Measurements from ENCODE around the gene SETBP1.

SETBP1 gene

DNA sequence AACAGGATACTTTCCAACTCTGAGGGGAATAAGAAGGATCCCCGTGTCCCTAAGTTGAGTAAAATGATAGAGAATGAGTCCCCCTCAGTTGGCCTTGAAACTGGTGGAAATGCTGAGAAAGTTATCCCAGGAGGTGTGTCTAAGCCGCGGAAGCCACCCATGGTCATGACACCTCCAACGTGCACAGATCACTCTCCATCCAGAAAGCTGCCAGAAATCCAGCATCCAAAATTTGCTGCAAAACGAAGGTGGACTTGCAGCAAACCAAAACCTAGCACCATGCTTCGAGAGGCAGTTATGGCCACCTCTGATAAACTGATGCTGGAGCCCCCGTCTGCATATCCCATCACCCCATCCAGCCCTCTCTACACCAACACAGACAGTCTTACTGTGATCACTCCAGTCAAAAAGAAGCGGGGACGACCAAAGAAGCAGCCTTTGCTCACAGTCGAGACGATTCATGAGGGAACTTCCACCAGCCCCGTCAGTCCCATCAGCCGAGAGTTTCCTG, 270.1 kb downstream of the SETBP1 start:
- no peak for DNase-seq

GRCh38 chr18:44951748-44952147, 271.1 kb downstream of the SETBP1 start:
- no peak for DNase-seq

DNA sequence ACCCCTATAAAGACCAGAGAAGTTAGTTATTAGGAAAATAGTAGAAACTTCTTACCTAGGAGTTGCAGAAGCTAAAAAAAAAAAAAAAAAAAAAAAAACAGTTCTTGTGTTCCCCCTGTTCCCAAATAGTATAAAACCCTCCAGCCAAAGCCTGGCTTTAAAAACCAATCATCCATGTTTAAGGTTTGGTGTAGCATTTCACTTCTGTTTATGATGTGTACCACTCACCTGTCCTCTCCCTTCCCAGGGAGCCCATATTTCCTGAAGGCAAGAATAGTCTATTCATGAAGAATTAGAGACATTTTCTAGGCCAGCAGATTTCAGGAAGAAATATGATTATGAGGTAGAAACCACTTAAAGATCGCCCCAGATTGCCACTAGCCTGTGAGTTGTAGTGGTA, 273.6 kb downstream of the SETBP1 start:
- DNase-seq: no peak

- no peak for DNase-seq
Measured at GRCh38 chr18:44955825-44956224, 275.1 kb downstream of the SETBP1 start.

- no peak for DNase-seq
Measured at GRCh38 chr18:44957025-44957424, 276.3 kb downstream of the SETBP1 start.

- DNase-seq: no peak
Measured at GRCh38 chr18:44957461-44957860, 276.8 kb downstream of the SETBP1 start.

DNA sequence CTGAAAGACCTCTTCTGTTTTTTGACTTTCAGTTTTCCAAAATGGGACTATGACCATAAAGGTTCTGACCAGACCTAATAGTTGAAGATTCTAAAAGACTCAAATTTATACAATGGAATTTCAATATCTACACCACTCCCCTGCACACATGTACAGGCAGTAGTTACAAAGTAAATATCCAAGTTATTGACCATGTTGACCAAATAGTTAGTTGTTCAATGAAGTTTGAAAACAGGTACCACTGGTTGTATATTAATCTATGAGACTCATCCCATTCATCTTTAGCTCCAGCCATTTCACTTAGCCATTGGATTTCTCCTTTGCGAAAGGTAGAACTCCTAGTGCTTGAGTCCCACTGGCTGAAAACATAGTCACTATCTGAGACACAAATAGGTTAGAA, 277.4 kb downstream of the SETBP1 start:
- DNase-seq: no peak

DNA sequence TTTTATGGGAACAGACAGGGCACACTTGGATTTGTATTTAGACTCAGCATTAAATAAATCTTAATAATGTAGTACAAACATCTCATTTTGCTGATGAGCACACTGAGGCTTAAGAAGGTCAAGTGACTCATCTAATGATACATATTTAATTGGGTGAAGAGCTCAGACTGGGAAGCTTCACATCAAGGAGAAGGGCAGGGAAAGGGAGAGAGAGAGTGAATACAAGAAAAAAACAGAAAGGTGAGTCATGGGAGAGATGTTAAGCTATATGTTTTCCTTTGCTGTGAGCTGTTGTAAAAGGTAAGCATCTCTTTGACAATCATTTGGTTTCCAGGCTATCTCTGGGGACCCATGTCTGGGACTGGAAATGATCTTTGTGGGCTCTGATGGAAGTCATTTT, 277.8 kb downstream of the SETBP1 start:
- no peak for DNase-seq

DNA sequence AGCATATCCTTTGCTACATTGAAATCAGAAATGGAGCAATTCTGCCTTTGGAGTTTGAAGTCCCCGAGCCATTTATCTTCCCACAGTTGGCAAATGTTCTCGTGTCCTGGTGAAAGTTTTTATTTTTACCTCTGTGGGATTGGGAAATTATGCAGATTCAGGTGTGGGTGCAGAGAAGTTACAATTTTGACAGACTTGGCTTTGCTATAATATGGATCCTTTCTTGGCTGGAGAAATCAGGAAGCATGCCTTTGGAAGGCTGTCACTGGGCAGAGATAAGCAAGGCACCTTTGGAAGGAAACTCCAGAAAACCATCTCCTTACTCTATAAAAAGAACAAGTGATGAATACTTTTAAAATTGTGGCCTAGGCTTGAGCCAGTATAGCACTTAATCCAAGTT, 278.3 kb downstream of the SETBP1 start:
- DNase-seq: no peak

DNA sequence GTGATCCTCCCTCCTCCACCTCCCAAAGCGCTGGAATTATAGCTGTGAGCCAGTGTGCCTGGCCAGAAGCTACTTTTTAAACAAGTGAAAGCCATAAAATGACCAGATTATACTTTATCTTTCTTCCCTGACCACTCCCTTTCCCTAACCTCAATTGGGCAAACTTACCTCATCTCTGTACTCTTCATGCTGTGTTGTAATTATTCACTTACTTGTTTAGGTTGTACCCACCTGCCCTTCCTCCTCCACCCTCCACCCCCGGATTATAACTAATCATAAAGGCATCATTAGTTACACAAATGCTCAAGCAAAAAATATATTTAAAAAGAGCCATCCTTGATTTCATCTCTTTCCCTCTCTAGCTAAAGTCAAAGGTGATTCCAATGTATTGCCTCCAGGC, 279.9 kb downstream of the SETBP1 start:
- DNase-seq: no peak

DNA sequence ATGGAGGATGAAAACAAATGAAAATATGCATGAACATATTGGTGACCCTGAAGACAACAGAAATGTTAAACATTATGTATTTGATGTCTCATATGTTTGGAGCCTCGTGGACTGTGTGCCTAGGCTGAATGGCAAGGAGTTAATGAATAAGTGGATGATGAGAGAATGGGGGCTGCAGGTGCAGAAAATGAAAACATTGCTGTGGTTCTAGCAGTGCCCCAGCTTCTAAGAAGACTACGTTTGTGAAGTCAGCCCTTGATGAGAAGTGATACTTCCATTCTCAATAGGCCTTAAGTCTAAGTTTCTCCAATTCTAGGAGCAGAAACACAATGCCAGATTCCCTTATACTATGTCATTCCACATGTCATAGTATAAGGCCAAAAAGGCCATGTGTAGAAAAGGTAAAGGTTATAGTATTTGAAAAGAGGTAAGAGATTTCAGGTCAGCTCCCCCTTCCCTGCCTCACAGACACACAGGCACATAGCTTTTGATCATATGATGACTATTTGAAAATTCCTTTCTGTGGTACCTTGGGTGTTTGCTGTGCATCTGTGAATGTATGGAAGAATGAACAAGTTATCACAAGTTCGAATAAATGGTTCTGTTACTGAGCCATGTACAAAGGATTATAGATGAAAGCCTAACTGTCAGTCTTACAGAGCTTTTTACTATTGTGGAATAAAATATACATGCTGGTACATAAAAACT, 280.8 kb downstream of the SETBP1 start:
- DNase-seq: no peak

GRCh38 chr18:44967599-44967998, 286.9 kb downstream of the SETBP1 start:
- no peak for DNase-seq

GRCh38 chr18:44968336-44968735, 287.6 kb downstream of the SETBP1 start:
- DNase-seq: no peak

GRCh38 chr18:44969214-44969795, 288.6 kb downstream of the SETBP1 start:
- no peak for DNase-seq

- no peak for DNase-seq
Measured at GRCh38 chr18:44973282-44973681, 292.6 kb downstream of the SETBP1 start.

DNA sequence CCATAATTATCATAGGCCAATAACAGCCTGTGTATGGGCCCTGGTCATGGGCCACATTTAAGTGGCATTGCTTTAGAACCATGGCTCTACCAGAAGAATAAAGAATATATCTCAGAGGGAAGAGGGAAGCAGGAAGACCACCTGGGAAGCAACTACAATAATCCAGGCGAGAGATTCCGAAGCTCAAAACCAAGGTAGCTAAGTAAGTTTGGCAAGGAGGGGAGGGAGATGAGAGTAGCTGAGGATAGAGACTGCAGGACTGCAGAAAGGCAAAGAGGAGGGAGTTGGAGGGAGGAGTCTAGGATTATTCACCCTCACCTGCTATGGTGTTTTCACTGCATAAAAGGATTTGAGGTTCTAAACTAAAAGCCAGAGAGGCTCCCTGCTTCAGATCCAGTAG, 293.5 kb downstream of the SETBP1 start:
- no peak for DNase-seq

- no peak for DNase-seq
Measured at GRCh38 chr18:44977856-44978255, 297.2 kb downstream of the SETBP1 start.

- DNase-seq: no peak
Measured at GRCh38 chr18:44979748-44980147, 299.1 kb downstream of the SETBP1 start.

GRCh38 chr18:44981121-44981520, 300.4 kb downstream of the SETBP1 start:
- DNase-seq: no peak

DNA sequence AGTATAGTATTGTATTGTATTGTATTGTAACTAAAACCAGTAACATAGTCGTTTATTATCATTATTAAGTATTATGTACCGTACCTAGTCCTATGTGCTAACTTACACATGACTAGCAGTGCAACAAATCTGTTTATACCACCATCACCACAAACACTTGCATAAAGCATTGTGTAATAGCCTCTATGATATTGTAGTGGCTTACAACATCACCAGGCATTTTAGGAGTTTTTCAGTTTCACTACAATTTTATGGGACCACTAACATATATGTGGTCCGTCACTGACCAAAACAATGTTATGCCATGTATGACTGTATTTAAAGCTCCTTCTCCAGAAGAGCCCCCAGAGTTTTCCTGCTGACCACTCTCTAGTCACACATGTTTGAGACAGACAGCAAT, 306.2 kb downstream of the SETBP1 start:
- DNase-seq: peak; percentile 25

GRCh38 chr18:44987371-44987770, 306.7 kb downstream of the SETBP1 start:
- peak; percentile 56 for DNase-seq

DNA sequence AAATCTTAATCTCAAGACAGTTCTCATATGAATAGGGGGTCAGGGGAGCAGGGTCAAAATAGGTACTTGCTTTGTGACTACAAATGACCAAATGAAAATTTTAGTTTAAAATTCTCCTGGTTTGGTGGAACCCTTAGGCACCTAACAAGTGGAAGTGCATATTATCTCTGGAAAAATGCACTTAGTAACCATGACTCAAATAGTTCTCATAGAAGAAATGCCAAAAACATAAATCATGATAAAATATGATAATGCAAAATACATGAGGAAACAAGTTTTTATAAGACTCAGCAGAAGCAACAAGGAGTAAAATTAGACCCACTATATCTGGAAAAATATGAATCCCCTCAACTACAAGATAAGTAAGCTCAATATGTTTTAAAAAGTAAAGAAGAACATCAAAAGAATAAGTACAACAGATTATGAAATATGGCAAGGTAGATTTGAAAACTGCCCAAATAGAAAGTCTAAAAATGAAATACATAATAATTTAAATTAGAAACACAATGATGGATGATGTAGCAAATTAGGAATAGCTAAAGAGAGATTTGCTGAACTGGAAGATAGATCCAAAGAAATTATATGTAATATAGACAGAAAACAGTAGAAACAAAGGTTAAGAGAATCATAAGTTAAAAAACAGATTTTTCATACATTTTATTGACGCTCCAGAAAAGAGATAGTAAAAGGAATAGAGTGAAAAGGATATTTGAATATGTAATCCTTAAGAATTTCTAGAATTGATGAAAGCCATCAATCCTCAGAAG, 308.3 kb downstream of the SETBP1 start:
- DNase-seq: peak; percentile 58

- DNase-seq: no peak
Measured at GRCh38 chr18:44996261-44996660, 315.6 kb downstream of the SETBP1 start.

DNA sequence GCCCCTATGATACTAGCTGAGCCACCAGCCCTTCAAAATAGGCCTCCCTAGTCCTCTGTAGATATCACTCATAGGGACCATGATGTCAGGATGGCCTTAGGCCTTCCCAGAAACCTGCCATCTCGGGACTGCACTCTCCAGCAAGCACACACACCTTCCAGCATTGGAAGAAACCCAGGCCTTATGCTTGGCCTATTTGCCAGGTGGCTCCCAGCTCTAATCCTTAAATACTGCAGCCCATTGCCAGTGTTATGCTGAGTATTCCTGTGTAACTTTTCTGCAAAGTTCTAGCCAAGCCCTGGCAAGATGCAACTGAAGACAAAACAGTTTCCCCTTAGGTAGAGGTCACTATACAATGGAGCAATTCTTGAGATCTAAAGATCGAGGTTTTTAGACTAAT, 316.5 kb downstream of the SETBP1 start:
- DNase-seq: no peak
